ENCODE measurements around the gene ADGRL3. TPM values are rescaled to one million over a fixed set of nuclear protein-coding genes. Genes with fewer than 3 reads are reported as not detected.

The ADGRL3 gene
- total and polyA plus RNA-seq, 4 donors, result 0.07 to 1.7 (median 0.82) TPM

DNA sequence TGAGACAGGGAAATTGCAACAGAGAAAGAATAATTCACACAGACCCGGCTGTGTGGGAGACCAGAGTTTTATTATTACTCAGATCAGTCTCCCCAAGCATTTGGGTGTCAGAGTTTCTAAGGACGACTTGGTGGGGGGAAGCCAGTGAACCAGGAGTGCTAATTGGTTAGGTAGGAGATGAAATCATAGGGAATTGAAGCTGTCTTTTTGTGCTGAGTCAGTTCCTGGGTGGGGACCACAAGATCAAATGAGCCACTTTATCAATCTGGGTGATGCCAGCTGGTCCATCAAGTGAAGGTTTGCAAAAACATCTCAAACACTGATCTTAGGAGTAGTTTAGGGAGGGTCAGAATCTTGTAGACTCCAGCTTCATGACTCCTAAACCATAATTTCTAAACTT lies 560.7 kb downstream of the ADGRL3 start (continued):
- no peak for TF ChIP-seq RAD21 (IDR thresholded peaks at IDR 0.05)
- TF ChIP-seq, protein P1, sequence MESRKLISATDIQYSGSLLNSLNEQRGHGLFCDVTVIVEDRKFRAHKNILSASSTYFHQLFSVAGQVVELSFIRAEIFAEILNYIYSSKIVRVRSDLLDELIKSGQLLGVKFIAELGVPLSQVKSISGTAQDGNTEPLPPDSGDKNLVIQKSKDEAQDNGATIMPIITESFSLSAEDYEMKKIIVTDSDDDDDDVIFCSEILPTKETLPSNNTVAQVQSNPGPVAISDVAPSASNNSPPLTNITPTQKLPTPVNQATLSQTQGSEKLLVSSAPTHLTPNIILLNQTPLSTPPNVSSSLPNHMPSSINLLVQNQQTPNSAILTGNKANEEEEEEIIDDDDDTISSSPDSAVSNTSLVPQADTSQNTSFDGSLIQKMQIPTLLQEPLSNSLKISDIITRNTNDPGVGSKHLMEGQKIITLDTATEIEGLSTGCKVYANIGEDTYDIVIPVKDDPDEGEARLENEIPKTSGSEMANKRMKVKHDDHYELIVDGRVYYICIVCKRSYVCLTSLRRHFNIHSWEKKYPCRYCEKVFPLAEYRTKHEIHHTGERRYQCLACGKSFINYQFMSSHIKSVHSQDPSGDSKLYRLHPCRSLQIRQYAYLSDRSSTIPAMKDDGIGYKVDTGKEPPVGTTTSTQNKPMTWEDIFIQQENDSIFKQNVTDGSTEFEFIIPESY (IDR thresholded peaks at IDR 0.05), result no peak

DNA sequence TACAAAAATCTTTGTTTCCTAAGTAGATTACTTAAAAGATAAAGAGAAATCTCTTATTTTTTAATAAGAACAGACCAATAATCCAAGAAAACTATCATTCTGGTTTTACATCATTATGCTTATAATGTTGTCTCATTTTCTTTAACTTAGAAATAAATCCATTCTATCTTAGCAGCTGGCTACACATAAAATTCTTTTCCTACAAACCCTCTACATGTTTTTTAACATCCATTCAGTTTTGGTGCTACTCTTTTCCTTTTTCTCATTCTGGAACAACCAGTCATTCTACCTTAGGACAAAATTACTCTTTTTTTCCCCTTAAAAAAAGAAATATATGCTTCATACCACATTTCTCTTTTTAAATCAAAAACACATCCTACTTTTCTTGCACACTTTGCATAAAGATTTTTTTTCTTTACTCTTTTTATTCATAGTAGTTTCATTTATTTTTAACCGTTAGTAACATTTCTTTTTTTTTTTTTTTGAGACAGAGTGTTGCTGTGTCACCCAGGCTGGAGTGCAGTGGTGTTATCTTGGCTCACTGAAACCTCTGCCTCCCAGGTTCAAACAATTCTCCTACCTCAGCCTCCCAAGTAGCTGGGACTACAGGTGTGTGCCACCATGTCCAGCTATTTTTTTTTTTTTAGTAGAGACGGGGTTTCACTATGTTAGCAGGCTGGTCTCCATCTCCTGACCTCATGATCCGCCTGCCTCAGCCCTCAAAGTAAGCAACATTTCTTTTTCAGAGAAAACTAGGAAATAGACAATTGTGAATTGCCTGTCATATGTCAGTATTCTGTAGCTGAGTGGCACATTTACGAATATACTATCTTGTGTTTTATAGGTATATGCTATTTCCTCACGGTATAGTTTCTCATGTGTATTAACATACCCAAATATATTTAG lies 562.8 kb downstream of the ADGRL3 start:
- Histone ChIP-seq H3K9me3 (ENCODE audit: control insufficient read depth in 4 of 4, low read length in 3 of 4) (no peaks in the 10 kb centered on the region), H3K9ac (ENCODE audit: low read depth in 1 of 2, low read length in 2 of 2) (no peak overlapping the region), H3K36me3 (ENCODE audit: control insufficient read depth in 4 of 4, insufficient read depth in 3 of 4, low read depth in 1 of 4, low read length in 3 of 4) (no peaks in the 10 kb centered on the region), H3K27ac (ENCODE audit: low read depth in 1 of 2, low read length in 2 of 2) (no peak overlapping the region), H3K27me3 (ENCODE audit: control insufficient read depth in 4 of 4, insufficient read depth in 4 of 4, low read length in 3 of 4) (no peaks in the 10 kb centered on the region), H3K4me1 (ENCODE audit: control insufficient read depth in 4 of 4, insufficient read depth in 4 of 4, low read length in 3 of 4) (no peaks in the 10 kb centered on the region), H3K4me3 (ENCODE audit: low read depth in 1 of 3, low read length in 3 of 3) (no peak overlapping the region)
- DNase-seq (ENCODE audit: low spot score), result no peak
- 90% methylated on average over 5 of the region's 5 CpGs for WGBS
- TF ChIP-seq RXRA (IDR thresholded peaks at IDR 0.05), result no peak
- TF ChIP-seq FOXA2 (IDR thresholded peaks at IDR 0.05), result no peak
- no peak for TF ChIP-seq EGR1 (IDR thresholded peaks at IDR 0.05; ENCODE audit: low read depth in 2 of 2)
- TF ChIP-seq HNF4A (conservative IDR thresholded peaks at IDR 0.05), result no peak
- no peak for TF ChIP-seq NR2F2 (IDR thresholded peaks at IDR 0.05)
- TF ChIP-seq JUND (IDR thresholded peaks at IDR 0.05), result no peak
- TF ChIP-seq, protein P2, sequence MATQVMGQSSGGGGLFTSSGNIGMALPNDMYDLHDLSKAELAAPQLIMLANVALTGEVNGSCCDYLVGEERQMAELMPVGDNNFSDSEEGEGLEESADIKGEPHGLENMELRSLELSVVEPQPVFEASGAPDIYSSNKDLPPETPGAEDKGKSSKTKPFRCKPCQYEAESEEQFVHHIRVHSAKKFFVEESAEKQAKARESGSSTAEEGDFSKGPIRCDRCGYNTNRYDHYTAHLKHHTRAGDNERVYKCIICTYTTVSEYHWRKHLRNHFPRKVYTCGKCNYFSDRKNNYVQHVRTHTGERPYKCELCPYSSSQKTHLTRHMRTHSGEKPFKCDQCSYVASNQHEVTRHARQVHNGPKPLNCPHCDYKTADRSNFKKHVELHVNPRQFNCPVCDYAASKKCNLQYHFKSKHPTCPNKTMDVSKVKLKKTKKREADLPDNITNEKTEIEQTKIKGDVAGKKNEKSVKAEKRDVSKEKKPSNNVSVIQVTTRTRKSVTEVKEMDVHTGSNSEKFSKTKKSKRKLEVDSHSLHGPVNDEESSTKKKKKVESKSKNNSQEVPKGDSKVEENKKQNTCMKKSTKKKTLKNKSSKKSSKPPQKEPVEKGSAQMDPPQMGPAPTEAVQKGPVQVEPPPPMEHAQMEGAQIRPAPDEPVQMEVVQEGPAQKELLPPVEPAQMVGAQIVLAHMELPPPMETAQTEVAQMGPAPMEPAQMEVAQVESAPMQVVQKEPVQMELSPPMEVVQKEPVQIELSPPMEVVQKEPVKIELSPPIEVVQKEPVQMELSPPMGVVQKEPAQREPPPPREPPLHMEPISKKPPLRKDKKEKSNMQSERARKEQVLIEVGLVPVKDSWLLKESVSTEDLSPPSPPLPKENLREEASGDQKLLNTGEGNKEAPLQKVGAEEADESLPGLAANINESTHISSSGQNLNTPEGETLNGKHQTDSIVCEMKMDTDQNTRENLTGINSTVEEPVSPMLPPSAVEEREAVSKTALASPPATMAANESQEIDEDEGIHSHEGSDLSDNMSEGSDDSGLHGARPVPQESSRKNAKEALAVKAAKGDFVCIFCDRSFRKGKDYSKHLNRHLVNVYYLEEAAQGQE (IDR thresholded peaks at IDR 0.05), result no peak
- TF ChIP-seq FOXA1 (IDR thresholded peaks at IDR 0.05), result no peak
- no peak for TF ChIP-seq YY1 (IDR thresholded peaks at IDR 0.05)
- TF ChIP-seq, protein P3, sequence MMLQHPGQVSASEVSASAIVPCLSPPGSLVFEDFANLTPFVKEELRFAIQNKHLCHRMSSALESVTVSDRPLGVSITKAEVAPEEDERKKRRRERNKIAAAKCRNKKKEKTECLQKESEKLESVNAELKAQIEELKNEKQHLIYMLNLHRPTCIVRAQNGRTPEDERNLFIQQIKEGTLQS (IDR thresholded peaks at IDR 0.05), result no peak
- TF ChIP-seq, protein P1 (IDR thresholded peaks at IDR 0.05), result no peak
- TF ChIP-seq, protein P4, sequence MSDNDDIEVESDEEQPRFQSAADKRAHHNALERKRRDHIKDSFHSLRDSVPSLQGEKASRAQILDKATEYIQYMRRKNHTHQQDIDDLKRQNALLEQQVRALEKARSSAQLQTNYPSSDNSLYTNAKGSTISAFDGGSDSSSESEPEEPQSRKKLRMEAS (IDR thresholded peaks at IDR 0.05), result no peak
- TF ChIP-seq GABPA (IDR thresholded peaks at IDR 0.05 in 1 of 2, conservative IDR thresholded peaks at IDR 0.05 in 1 of 2), result no peak
- TF ChIP-seq, protein P5, sequence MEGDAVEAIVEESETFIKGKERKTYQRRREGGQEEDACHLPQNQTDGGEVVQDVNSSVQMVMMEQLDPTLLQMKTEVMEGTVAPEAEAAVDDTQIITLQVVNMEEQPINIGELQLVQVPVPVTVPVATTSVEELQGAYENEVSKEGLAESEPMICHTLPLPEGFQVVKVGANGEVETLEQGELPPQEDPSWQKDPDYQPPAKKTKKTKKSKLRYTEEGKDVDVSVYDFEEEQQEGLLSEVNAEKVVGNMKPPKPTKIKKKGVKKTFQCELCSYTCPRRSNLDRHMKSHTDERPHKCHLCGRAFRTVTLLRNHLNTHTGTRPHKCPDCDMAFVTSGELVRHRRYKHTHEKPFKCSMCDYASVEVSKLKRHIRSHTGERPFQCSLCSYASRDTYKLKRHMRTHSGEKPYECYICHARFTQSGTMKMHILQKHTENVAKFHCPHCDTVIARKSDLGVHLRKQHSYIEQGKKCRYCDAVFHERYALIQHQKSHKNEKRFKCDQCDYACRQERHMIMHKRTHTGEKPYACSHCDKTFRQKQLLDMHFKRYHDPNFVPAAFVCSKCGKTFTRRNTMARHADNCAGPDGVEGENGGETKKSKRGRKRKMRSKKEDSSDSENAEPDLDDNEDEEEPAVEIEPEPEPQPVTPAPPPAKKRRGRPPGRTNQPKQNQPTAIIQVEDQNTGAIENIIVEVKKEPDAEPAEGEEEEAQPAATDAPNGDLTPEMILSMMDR (IDR thresholded peaks at IDR 0.05; ENCODE audit: low read depth, low read length, missing input control), result no peak

Data from liver (tissue), 9 donors.